CD4-positive, alpha-beta T cell treated with Interferon alpha-2 for 1 hour (primary cell): ENCODE results near the gene AMN1.
"Not testable (repeated sequence)": the region's sequence is repeated elsewhere in the genome, so short reads cannot be mapped to it uniquely, and the experiment has no call there.

Experiments
- DNase-seq, 2 donors: peaks; one replicate each; pipeline ENCODE4 v3.0.0-alpha.2; 2020 to 2022

AMN1 gene

DNA sequence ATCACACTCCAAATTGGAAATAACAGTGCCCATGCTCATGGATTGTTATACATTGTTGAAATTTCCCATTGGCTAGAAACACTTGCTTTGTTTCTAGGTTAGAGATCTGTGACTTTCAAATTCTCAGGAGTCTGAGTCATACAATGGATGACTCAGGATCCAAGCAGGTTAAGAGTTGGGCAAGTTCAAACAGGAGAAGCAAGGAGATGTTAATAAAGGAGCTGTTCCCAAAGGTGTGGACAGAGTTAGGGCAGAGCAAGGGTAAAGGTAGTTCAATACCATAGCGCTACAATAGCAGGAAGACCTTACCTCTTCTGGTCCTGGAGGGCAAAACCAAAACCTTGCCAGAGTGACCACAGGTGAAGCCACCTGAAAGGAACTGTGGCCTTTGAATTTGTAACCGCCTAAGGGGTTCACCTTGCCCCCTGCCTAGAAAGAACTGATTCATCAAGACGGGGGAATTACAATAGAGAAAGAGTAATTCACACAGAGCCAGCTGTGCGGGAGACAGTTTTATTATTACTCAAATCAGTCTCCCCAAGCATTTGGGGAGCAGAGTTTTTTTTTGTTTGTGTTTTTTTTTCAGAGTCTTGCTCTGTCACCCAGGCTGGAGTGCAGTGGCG lies 4.2 kb upstream of the AMN1 start:
- peak in 1 of 2 donors; percentile 32 for DNase-seq

DNA sequence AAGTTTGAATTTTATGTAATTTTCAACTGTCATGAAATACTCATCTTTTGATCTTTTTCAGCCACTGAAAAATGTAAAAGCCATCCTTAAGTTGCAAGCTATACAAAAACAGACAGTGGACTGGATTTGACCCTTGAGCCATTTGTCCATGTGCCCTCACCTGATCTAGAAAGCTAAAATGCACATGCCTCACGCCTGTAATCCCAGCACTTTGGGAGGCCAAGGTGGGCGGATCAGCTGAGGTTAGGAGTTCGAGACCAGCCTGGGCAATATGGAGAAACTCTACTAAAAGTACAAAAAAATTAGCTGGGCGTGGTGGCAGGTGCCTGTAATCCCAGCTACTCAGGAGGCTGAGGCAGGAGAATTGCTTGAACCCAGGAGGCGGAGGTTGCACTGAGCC lies 2.4 kb upstream of the AMN1 start:
- not testable (repeated sequence) for DNase-seq

DNA sequence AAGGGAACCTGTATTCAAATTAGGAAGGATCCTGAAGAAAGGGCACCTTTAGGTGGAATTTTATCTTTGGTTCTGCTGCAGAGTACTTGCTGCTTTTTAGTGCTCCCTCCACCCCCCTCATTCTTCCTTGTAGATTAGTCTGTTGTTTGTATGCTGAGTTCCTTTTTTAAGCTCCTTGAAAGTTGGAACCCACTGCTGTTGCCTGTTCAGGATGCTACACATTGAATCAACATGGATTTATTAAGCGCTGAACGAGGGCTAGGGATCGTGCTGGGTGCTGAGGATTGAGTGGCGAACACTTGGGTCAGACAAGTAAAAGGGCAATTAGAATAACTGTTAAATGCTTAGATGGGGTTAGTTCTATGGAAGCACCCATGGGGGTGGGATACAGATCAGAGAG lies 884 bp upstream of the AMN1 start:
- DNase-seq: no peak

DNA sequence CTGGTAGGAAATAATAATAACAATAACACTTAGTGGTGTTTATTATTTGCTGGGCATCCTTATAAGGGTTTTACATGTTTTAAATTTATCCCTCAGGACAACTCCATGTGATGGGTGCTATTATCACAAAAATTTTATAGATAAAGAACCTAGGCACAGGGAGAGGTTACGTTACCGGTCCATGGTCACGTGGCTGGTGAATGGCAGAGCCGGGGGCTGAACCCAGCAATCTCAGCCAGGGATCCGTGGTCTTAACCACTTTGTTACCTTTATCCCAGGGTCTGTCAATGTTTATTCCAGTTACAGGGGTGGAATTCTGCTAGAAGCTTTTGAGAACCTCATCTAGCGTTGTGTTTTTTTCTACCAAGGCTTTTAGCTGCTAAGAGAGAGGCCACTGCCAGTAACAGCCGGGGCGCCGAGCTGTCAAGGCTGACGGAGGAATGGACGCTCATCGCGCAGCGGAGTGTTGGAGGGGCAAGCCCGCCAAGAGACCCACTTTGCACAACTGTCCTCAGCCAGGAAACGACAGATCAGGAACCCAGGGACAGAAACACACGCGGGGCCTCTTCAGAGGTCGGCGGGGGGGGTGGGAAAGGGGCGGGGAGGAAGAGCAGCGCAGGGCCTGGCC lies 418 bp downstream of the AMN1 start:
- peak in 1 of 2 donors; percentile 36 for DNase-seq

DNA sequence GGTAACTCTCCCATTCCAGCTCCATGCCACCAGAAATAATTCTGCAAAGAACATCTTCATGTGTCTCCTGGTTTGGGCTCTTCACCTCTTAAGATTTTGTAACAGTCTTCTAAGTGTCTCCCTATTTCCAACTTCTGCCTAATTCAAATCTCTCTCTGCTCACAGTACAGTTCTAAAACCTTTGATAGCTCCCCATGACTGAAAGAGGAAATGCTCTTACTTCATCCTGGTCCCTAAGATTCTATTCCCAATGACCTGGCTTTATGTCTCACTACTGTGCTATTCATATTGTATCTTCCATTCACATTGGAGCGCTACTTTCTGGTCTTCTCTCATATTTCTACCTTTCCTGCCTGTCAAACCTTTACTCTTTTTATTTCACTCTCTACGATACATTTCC lies 1.6 kb downstream of the AMN1 start:
- DNase-seq: no peak

DNA sequence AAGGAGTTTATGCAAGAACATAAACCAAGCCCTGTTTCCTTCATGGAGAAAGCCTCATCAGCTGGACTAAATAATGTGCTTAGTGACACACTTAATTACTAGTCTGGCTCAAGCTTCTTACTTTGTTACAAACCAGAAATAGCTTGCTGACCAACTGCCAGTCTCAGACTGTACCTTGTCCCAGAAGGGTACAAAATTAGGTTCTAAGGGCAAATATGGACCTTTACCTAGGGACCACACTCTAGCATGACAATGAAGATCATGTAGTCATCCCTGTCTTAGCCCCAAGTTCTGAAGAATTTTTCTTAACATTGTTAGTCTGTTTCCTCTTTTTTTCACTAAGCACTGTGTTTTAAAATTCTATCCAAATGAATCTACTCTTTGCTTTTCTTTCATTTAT lies 2.2 kb downstream of the AMN1 start:
- DNase-seq: no peak

DNA sequence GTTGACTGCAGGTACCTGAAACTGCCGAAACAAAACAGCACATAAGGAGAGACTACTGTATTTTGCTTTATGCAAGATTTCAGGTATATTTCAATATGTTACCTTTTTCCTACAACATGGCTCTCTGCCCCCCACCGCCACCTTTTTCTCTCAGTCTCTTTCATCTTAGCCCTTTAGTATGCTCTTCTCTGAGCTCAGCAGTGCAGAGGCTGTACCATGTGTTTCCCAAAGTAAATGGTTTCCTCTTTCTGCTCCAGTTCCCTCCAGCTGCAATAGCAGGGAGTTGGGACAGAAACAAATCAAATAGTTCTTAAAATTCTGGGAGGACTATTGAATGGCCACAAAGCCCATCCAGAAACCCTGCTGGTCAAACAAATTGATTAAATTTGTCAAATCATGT lies 4.3 kb downstream of the AMN1 start:
- DNase-seq: no peak

DNA sequence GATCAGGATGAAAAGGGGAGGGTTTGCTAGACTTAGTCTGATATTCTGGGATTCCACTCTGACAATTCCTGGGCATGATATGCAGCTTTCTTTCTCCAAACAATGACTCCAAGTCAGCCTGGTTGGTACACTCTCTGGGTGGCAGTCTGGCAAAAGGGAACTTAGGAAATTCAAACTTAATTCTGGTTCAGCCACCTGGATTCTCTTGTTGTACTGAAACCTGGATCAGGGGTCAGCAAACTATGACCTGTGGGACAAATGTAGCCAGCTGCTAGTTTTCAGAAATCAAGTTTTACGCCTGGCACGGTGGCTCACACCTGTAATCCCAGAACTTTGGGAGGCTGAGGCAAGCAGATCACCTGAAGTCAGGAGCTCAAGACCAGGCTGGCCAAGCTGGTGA lies 6.2 kb downstream of the AMN1 start:
- no peak for DNase-seq

DNA sequence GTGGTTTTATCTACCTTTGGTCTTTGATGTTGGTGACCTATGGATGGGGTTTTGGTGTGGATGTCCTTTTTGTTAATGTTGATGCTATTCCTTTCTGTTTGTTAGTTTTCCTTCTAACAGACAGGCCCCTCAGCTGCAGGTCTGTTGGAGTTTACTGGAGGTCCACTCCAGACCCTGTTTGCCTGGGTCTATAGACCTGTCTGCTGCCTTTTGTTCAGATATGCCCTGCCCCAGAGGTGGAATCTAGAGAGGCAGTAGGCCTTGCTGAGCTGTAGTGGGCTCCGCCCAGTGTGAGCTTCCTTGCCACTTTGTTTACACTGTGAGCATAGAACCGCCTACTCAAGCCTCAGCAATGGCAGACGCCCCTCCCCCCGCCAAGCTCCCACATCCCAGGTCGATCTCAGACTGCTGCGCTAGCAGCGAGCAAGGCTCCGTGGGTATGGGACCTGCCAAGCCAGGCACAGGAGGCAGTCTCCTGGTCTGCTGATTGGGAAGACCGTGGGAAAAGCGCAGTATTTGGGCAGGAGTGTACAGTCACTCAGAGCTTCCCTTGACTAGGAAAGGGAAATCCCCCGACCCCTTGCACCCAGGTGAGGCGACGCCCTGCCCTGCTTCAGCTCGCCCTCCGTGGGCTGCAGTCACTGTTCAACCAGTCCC lies 10.2 kb downstream of the AMN1 start:
- not testable (repeated sequence) for DNase-seq

DNA sequence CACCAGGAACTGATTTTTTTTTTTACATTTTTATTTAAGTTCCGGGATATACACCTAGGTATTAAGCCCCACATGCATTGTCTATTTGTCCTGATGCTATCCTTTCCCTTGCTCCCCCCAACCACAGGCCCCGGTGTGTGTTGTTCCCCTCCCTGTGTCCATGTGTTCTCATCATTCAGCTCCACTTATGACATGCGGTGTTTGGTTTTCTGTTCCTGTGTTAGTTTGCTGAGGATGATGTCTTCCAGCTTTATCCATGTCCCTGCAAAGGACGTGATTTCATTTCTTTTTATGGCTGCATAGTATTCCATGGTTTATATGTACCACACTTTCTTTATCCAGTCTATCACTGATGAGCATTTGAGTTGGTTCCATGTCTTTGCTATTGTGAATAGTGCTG lies 11.8 kb downstream of the AMN1 start:
- DNase-seq: not testable (repeated sequence)

DNA sequence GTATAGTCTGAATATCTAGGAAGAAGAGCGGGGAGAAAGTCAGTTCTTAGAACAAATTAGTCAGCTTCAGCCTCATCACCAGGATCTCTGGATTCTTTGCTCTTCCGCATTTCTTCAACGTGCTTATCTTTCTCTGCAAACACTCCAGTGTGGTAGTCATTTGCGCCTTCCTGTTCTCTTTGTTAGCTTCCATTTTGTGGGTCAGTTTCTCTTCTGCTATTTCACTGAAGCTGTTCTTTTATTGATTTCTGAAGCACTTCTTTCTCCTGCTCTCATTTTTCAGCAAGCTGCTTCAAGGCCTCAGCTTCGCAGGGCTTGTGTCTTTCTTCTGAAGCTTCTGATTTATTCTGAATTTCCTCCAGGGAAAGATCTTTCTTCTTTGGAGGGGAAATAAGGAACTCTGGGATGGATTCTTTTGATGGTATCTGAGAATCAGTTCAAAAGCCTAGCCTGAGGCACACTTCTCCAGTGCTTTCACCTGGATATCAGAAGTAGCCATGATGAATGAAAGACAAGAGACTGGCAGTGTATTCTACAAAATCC lies 13.5 kb downstream of the AMN1 start:
- DNase-seq: peak in 1 of 2 donors; percentile 44

DNA sequence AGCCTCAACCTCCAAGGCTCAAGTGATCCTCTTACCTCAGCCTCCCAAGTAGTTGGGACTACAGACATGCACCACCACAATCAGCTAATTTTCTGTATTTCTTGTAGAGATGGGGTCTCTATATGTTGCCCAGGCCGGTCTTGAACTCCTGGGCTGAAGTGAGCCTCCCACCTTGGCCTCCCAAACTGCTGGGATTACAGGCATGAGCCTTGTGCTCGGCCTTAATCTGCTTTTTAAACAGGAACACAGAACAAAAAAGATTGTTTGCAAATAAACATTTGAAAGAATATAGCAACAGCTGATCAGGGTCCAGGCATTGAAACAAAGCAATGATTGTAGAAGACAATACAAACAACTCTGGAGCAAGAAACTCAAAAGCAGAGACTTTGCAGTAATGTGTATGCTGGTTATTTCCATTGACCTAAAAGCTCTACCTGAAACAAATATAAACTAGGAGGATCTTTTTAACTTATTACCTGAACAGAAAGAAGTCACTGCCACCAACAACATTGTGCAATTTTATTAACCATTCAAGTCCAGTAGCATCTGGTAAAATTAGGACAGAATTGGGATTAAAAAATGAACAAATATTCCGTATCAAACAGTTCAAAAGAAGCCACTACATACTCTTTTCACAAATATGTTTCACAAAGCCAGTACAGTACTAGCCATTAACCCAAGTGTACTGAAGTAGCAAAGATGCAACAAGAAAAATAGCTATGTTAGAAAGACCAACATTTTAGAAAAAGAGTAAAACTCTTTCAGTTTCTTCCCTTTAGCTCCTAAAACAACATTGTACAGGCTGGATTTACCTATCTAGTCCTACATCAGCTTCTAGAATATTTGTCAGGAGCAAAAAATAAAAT lies 14.2 kb downstream of the AMN1 start:
- no peak for DNase-seq

DNA sequence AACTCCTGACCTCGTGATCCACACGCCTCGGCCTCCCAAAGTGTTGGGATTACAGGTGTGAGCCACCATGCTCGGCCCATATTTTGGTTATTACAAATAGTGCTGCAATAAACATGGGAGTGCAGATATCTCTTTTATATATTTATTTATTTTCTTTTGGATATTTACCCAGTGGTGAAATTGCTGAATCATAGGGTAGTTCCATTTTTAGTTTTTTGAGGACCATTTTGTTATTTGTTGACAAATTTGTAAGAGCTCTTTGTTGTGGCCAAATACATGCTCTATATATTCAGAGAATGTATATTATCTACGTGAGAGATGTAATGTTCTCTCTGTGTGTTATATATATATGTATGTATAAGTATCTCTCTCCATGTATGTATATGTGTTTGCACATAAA lies 15.9 kb downstream of the AMN1 start:
- DNase-seq: no peak

DNA sequence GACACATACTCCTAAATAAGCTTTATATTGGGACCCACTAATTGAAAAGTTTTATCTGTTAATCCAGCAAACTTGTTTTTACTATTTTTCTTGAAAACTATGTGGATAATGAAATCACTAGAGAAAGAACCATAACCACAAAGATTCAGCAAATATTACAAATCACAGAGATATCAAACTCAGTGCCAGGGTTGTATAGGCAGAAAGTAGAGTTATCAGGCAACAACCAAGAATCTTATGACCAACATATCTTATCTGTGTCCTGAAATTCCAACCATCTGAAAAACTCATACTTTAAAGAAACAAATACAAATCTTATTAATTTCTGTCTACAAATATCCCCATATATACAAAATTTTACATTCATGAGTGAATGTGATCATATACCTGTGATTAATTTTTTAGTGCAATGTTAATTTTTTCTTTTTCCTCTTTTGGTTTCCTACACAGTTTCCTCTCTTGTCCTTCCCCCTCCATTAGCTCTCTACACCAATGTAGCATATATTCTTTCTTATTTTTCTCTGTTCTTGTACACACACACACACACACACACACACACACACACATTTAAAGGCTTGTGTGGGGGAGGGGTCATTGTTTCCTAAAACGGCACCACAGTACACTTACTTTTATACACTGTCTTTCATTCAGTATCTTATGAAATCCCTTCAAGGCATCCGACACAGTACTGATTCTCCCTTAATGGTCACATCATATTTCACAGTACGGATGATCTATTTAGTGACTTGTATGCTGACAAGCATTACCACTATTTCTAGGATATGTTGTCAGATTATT lies 18.6 kb downstream of the AMN1 start:
- DNase-seq: no peak

DNA sequence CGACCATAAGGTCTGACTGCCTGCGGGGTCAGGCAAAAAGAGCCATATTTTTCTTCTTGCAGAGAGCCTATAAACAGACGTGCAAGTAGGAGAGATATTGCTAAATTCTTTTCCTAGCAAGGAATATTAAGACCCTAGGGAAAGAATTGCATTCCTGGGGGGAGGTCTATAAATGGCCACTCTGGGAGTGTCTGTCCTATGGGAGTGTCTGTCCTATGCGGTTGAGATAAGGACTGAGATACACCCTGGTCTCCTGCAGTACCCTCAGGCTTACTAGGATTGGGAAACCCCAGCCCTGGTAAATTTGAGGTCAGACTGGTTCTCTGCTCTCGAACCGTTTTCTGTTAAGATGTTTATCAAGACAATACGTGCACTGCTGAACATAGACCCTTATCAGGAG lies 20.7 kb downstream of the AMN1 start:
- not testable (repeated sequence) for DNase-seq

DNA sequence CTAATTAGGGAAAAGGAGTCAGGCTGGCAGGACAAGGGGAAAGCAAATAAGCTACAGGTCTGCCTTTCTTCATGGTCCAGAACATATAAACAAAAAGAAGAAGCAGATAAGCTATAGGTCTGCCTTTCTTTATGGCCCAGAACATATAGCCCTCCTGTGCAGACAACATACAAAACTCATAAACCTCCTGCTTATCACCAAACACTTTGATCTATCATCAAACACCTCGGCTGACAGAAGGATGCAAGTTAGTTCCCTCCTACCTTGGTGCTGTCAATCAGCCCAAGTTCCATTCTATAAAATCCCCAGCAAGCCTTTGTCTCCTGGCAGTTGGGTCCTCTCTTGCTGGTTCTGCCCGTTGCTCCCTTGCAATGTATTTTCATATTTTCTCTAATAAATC lies 23.2 kb downstream of the AMN1 start:
- no peak for DNase-seq

DNA sequence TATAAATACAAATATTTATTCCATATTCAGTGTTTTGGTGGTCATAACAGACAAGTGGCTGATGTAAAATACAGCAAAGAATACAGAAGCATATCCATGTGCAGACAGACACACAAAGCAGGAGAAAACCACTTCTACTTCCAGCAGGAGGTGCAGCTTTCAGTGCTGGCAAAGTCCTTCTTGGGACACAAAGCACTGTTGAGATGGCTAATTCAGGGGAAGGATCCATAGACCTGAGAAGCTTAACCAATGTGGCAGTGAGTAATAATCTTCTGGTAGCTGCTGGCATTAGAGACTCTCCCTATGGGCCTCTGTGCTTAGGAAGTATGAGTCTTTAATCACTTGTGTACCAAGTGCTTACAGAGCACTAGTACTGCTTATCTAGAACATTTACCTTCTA lies 26.8 kb downstream of the AMN1 start:
- DNase-seq: peak in 1 of 2 donors; percentile 14

DNA sequence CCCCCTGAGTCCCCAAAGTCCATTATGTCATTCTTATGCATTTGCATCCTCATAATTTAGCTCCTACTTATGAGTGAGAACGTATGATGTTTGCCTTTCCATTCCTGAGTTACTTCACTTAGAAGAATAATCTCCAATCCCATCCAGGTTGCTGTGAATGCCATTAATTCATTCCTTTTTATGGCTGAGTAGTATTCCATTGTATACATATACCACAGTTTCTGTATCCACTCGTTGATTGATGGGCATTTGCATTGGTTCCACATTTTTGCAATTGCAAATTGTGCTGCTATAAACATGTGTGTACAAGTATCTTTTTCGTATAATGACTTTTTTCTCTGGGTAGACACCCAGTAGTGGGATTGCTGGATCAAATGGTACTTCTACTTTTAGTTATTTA lies 38.9 kb downstream of the AMN1 start:
- DNase-seq: not testable (repeated sequence)

DNA sequence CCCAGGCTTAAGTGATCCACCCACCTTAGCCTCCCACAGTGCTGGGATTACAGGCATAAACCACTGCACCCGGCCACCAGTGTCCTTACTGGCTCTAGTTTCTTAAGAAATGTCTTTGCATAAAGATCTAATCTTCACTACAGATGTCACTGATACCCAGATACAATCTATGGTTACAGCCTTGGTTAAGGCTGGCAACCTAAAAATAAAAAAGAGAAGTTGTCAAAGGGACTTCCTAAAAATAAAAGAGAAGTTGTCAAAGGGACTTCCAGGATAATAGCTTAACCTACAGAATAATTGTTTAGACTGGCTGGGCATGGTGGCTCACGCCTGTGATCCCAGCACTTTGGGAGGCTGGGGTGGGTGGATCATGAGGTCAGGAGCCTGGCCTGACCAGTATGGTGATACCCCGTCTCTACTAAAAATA lies 41.7 kb downstream of the AMN1 start:
- DNase-seq: peak in 1 of 2 donors; percentile 8

DNA sequence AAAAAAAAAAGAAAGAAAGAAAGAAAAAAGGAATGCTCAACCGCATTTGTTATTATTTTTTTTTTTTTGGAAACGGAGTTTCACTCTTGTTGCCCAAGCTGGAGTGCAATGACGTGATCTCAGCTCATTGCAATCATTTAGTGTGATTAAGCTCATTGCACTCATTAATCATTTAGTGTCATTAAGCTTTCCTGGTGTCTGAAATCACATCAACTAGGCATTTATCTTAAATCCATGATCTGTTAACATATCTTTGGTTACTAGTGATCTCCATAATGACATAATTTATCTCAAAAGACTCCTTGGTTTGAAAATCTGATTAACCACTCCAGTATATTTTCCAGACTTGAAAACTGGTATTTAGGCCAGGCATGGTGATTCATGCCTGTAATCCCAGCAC lies 43.0 kb downstream of the AMN1 start:
- no peak for DNase-seq

DNA sequence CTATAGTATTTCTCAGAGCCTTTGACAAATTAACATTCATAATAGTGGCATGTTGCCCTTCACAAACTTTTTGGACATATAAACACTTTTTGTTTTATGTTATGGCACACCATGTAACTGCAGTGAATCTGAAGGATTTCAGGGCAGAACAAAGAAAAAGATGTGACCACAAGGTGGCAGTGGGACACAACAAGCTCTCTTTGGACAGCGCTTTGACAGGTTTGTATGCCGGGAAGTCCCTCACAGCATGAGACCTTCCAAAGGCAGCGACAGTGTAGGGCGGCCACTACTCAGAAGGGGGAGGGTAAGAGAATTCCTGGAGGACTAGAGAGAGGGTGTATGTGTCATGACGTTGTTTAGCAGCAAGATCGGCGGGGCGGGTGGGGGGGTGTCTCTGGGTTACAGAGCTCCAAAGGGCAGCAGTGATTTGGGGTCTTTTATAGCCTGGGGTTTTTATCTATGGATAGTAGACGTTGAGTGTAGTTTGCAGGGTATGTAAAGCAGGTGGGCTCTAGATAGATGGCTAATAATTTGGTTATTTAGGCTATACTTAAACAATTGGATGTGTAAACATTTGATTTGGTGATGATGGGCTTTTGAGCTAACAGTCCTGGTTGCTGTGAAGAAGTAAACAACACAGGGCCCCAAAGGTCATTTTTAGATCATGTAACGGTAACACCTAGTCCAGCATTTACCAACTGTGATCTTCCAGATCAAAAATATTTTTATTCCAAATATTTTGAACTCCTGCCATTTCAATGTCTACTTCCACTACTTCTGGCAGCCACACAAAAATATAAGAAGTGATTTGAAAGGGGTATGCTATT lies 46.5 kb downstream of the AMN1 start:
- DNase-seq: peak; percentile 80 to 87
